HG02798 (cell line): Measurements from ENCODE around the gene TRIAP1.

Source experiments
- ATAC-seq: cut with Tn5 transposase; IDR thresholded peaks from one replicate; pipeline ENCODE4 v1.9.1; 2021; ENCODE audit warnings: mild to moderate bottlenecking; ENCODE audit not compliant: unreplicated experiment, poor library complexity

The TRIAP1 gene

DNA sequence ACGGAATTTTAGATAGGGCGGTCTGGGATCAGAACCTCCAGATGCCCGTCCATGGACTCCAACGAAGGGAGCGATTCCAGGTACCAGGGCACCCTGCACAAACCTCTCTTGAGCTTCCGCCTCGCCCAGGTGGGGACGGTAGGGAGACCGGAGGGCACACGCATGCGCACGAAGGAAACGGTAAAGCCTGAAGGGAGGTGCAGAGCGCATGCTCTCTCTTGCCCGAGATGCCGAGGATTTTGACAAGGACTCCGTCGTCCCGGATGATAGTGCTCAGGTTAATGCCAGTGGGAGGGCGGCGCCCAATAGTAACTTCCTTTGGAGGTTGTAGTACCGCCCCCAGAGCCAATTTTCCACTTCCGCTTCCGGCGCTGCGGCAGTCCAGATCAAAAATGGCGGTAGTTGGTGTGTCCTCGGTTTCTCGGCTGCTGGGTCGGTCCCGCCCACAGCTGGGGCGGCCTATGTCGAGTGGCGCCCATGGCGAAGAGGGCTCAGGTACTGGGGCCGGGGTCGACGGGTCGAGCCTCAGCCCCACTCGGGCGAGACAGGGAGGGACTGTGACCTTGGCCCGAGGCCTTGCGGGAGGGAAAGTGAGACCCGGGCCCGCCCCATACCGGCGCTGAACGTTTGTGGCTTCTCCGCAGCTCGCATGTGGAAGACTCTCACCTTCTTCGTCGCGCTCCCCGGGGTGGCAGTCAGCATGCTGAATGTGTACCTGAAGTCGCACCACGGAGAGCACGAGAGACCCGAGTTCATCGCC lies 8.3 kb downstream of the TRIAP1 start, which contains the start of gene COX6A1:
COX6A1 (plus strand) TSS at position 379 of the 760 bp plus-strand sequence; CDS start at position 393, 14 bp downstream.
- peak; percentile 98 for ATAC-seq

DNA sequence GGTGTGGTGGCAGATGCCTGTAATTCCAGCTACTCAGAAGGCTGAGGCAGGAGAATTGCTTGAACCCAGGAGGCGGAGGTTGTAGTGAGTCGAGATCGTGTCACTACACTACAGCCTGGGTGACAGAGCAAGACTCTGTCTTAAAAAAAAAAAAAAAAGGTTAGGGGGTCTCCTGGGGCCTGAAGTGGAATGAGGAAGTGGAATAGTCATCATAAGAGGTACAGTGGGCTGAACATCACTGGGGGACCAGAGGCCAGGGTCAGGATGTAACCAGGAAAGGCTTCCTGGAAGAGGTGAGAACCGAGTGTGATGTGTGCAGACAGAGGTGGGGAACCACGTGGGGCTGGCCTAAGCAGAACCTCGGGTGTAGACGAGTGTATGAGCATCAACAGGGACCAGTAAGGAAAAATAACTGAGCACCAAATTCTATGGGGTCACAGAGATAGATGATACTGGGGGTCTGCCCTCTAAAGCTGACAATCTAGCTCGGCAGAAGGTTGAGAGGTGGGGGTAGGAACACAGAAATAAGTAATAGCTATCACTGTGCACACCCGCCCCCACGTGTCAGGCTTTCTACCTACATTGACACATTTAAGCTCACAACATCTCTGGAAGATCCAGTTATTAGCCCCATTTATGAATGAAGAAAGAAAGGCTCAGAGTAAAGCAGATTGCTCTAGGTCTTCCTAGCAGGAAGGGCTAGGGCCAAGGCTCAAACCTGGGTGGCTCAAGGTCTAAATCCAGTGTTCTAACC lies 13.2 kb downstream of the TRIAP1 start:
- ATAC-seq, result no peak

DNA sequence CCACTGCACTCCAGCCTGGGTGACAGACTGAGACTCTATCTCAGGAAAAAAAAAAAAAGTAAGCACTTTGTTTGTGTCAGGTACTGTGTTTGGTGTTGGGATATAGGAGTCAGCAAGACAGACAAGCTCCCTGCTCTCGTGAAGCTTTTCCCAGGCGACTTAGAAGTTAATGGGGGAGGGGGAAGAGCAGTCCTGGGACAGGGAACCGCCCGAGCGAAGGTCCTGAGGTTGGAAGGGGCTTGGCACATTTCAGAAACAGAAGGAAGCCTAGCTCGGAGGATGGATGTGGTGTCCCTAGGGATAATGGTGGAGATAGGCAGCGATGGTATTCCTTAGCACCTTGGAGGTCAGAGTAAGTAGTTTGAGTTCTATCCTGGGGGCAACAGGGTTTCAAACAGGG lies 16.8 kb downstream of the TRIAP1 start:
- ATAC-seq, result no peak

DNA sequence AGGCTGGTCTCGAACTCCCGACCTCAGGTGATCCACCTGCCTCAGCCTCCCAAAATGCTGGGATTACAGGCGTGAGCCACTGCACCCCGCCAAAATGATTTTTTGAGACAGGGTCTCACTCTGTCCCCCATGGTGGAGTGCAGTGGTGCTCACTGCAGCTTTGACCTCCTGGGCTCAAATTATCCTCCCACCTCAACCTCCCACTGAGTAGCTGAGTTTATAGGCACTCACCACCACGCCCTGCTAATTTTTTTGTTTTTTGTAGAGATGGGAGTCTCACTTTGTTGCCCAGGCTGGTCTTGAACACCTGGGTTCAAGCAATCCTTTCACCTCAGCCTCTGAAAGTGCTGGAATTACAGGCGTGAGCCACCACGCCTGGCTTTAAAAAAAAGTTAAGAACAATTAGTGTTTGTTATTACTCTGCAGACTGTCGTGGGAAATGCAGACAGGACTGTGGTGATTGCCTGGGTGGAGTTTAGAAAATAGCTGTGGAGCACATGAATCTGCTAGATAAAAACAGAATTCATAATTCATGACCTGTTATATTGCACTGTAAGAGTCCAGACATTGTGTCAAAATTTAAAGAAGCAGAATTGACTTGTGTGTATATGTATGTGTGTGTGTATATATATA lies 17.5 kb downstream of the TRIAP1 start:
- ATAC-seq, result no peak

DNA sequence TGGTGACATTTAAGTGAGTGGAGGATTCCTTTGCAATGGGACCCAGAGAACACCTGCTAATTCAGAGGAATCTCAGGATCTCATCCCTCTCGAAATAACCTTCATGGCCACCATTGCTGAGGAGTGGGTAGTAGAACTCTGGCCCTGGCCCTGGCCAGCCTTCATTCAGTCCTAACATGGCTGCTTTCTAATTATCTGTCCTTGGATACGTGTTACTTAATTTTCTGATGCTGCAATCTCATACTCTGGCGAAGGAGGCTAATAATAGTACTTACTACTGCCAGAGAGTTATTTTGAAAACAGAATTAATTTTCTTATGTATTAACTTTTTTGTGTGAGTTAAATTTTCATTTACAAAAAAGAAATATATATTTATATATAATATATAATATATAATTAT lies 20.4 kb downstream of the TRIAP1 start:
- ATAC-seq, result no peak

DNA sequence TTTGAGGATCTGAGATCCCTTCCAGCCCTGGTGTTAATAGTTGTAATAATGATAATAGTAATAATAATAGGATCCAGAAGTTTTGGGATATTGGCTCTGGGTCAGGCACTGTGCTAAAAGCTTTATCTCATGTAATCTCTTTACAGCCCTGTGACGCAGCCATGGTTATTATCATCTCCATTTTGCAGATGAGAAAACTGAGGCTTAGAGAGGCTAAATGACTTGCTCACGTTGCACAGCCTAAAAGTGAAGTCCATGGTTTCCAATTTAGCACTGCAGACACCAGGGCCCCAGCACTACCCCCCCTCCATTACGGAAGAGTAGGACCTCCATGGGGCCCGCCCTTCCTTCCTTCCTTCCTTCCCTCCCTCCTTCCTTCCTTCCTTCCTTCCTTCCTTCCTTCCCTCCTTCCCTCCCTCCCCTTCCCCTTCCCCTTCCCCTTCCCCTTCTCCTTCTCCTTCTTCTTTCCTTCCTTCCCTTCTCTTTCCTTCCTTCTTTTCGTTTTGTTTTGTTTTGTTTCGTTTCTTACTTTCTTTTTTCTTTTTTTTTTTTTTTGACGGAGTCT lies 23.2 kb downstream of the TRIAP1 start:
- ATAC-seq, result no peak

DNA sequence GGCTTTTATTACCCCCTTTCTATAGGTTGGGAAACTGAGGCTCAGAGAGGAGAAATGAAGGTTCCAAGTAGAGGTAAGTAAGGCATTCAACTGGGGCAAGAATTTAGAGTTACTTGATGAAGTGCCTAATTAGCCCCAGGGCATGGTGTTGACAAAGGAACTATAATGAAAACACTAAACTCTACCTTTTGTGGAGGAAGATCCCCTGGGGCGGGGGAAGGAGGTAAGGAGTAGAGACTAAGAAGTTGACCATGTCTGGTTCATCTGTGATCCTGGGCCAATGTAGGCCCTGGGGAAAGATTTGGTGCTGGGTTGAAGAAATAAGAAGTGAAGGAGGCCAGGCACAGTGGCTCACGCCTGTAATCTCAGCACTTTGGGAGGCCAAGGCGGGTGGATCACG lies 24.5 kb downstream of the TRIAP1 start:
- no peak for ATAC-seq

DNA sequence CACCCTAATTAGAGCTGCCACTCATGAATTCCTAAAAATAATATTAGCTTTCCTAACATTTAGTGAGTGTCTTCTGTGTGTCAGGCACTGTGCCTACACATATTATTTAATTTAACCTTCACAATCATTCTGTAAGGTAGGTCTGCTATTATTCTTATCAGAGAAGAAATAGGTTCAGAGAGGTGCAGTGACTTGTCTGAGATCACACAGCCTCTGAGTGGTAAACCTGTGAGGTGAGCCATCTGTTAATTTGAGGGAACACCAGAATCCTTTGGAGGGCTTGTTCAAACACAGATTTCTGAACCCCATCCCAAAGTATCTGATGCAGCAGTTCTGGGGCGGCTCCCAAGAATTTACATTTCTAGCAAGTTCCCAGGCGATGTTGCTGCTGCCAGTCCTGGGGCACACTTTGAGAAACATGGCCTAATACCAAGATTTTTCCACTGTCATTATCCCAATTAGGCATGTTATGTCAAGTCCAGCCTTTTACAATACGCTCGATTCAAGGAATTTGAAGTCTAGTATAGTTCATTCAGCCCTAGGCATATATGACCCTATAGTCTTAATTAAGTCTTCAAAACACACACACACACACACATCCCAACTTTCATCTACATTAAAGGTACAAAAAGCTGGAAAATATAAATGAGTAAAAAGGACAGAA lies 28.1 kb downstream of the TRIAP1 start:
- no peak for ATAC-seq

DNA sequence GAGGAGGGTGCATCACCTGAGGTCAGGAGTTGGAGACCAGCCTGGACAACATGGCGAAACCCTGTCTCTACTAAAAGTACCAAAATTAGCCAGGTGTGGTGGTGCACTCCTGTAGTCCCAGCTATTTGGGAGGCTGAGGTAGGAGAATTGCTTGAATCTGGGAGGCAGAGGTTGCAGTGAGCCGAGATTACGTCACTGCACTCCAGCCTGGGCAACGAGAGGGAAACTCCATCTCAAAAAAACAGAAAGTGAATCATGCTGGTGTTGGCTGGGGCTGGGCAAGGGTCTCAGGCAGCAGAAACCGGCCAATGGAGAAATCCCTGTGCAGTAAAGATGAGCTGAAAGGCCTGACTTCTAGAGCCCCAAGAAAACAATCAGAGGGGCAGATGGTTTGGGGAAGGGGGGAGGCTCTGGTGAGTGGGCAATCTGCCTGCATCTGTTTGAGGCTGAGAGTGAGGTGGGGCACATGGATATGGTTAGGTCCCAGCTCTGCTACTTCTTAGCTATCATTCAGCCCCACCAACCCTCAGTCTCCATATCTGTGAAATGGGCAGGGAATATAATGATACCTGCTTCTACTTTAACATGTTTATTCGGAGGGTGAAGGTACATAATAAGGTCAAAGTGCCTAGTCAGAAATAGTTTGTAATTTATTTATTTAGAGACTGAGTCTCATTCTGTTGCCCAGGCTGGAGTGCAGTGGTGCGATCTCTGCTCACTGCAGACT lies 29.5 kb downstream of the TRIAP1 start:
- ATAC-seq, result no peak

DNA sequence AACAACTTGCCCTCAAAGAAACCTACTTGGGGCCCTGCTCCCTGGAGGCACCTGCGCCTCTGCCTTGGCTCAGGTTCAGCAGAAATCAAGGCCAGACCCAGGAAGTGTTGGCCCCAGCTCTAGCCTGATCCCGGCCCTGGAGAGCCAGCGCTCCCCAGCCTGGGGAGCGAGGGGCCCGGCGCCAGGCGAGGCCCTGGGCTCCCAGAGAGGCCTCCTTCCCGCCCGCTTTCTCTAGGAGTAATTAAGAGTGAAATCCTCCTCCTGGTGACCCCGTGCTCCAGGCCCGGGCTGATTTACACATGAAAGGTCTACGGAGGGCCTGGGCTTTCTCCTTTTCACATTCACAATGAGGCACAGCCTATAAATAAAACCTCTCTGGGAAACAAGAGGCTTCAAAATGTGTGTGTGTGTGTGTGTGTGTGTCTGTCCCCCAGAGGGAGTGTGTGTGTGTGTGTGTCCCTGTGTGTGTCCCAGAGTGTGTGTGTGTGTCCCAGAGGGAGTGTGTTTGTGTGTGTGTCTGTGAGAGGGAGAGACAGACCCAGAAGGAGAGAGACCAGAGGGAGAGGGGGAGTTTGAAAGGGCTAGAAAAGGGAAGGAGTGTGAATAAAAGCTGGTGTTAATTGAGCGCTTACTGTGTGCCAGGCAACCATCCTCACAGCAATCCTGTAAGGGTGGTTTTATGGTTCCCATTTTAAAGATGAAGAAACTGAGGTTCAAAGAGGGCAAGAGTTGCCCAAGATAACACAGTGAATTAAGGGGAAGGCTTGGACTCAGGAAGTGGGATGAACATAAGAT lies 32.1 kb downstream of the TRIAP1 start:
- no peak for ATAC-seq

DNA sequence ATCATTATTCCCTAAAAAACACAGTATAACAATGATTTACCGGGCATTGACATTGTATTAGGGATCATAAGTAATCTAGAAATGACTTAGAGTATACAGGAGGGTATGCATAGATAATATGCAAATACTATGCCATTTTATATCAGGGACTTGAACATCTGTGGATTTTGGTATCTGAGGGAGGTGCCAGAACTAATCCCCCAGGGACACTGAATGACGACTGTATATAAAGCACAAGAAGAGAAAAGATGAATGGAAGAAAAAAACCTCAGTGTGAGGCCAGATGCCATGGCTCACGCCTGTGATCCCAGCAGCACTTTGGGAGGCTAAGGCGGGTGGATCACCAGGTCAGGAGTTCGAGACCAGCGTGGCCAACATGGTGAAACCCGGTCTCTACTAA lies 33.8 kb downstream of the TRIAP1 start:
- ATAC-seq, result no peak

DNA sequence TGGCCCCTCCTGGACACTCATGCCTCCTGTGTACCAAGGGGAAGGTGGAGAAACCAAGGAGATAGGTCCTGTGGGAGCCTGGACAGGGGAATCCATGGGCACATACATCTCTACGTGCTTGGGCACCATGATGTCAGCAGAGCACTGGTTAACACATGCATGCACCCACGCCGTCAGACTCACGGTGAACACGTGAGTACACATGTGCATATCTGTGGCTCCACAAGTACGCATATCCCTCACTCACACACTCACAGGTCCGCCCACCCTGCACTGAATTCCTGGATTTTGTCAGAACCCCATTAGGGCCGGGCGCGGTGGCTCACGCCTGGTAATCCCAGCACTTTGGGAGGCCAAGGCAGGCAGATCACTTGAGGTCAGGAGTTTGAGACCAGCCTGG lies 37.4 kb downstream of the TRIAP1 start:
- ATAC-seq, result no peak

DNA sequence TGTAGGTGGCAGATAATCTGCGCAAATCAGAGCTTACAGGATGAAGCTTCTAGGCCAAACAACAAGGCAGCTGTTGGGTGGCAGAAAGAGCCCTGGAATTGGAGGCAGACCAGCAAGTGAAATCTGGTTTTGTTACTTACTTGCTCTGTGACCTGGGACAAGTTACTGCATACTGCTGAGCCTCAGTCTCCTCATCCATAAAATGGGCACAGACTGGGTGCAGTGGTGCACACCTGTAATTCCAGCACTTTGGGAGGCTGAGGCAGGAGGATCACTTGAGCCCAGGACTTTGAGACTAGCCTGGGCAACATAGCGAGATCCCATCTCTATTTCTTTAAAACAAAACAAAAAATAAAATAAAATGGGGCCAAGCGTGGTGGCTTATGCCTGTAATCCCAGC lies 39.6 kb downstream of the TRIAP1 start:
- no peak for ATAC-seq

DNA sequence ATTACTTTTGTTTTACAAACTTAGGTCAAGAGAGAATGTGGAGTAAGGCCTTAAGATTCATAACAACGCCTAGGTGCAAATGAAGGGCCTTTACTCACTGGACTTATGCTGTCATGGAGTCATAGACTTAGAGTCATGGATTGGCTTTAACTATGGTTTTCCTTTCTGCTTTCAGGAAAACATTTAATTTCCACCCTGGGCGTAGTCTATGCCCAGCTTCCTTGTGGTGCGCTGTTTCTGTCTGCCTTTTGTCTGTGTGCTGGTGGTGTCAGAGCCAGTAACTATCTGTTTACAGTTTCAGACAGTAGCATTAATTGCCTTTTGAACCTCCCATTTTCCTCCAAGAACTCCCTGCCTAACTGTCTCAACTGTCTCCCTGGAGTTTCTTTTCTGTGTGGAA lies 40.1 kb downstream of the TRIAP1 start:
- no peak for ATAC-seq

DNA sequence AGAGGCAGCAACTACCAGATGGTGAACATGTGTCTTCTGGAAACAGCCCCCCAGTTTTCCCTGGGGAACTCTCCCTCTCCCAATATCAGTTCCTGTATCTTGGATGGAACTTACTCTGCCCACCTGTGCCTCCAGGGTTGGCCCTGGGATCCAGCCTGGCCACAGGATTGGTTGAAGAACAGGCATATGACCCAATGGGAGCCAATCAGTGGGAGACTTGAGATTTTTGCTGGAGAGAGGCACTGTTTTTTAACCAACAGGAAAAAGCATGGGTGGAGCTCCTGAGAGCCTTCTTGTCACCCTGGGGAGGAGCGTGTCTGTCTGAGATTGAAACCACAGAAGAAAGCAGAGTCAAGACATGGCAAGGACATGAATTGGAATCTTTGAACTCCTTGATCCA lies 41.9 kb downstream of the TRIAP1 start:
- ATAC-seq, result no peak

DNA sequence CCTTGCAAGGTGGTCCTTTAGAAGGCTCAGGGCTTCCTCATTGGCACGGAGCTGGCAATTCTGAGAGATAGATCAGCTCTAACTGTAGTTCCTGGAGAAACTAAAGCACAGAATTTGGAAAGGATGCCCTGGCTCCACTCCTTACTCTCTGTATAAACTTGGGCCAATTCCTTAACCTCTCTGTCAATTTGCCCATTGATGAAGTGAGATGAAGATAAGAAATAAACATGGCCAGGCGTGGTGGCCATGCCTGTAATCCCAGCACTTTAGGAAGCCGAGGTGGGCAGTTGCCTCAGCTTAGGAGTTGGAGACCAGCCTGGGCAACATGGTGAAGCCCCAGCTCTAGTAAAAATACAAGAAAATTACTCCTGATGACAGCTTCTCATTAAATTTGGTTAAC lies 42.3 kb downstream of the TRIAP1 start:
- no peak for ATAC-seq

DNA sequence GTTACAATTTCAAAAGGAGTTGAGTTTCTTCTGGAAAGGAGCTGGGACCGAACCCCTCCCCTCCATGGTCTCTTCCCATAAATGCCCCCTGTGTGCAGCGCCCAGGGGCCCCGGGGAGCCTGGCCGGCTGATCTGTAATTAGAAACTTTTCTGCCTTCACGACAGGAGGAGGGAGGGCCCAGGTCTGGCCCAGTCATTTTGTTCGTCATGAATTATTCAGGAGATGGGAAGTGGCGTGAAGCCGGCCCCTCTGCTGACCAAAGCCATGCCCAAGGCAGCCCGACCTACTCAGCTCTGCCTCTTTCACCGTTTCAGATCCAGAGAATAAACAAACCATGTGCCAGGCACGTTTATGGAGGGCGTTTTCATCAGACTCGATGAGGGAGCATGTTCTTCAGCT lies 44.0 kb downstream of the TRIAP1 start:
- no peak for ATAC-seq

DNA sequence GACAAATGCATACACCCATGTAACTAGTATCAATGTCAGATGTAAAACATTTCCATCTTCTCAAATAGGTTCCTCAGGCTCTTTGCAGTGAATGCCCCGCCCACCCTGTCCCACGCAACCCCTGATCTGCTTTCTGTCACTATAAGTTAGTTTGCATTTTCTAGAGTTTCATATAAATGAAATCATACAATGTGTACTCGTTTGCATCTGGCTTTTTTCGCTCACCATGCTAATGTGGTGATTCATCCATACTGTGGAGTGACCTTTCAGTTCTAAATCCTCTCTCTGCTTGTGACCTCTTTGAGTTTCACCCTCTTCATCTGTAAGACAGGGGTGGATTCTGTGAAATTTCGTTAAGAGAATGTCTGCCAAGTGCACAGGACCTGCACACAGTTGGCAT lies 46.7 kb downstream of the TRIAP1 start:
- no peak for ATAC-seq
